HG03469 (cell line): Measurements from ENCODE around the gene RBFOX2.
"Not testable (repeated sequence)": the region's sequence is repeated elsewhere in the genome, so short reads cannot be mapped to it uniquely, and the experiment has no call there.

Source experiments
- ATAC-seq: cut with Tn5 transposase; IDR thresholded peaks from one replicate; pipeline ENCODE4 v1.9.1; 2021; ENCODE audit warnings: mild to moderate bottlenecking, moderate library complexity, moderate number of reproducible peaks; ENCODE audit not compliant: unreplicated experiment

RBFOX2 gene

DNA sequence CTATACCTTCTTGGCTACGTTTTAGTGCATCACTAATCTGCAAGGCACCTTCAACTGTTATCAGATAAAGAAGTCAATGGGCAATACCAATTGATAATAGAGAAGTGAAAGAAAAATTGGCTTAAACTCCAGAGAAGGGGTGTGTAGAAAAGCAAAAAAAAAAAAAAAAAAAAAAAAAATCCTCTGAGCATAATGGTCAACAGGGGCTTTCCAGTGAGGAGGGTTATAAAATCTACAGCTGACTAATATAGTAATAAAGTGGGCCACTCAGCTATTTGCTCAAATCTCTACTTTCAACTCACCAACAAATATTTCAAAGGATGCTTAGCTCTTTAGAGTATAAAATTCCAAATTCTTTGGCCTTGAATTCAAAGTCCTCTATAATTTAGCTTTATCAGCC, 233.1 kb downstream of the RBFOX2 start:
- ATAC-seq, result no peak

DNA sequence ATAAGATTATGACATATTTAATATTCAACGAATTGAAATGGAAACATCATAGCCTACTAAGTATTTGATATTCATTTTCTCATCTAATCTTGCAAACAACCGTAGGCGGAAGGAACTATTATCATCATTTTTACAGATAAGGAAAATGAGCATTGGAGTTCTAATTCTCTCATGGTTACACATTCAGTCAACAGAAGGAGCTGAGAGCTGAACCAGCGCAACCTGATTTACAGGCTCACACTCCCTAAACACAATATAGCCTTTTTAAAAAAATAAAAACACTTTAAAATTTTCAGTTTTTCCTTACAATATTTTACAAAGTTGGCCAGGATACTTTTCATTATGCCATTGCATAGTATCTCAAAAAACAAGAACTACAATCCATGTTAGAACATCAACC, 236.1 kb downstream of the RBFOX2 start:
- no peak for ATAC-seq

DNA sequence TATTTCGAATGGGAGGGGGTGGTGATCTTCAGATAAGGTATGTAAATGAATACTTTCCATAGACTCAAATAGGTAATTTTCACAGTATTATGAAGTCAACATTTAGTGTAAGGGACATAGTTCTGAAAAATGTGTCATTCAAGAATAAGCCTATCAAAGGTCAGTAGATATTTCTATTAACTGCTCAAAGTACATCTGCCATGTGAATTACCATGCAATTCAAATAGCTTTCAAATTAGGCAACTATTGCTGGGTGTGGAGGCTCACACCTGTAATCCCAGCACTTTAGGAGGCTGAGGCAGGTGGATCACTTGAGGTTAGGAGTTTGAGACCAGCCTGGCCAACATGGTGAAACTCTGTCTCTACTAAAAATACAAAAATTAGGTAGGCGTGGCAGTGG, 236.8 kb downstream of the RBFOX2 start:
- ATAC-seq, result not testable (repeated sequence)

DNA sequence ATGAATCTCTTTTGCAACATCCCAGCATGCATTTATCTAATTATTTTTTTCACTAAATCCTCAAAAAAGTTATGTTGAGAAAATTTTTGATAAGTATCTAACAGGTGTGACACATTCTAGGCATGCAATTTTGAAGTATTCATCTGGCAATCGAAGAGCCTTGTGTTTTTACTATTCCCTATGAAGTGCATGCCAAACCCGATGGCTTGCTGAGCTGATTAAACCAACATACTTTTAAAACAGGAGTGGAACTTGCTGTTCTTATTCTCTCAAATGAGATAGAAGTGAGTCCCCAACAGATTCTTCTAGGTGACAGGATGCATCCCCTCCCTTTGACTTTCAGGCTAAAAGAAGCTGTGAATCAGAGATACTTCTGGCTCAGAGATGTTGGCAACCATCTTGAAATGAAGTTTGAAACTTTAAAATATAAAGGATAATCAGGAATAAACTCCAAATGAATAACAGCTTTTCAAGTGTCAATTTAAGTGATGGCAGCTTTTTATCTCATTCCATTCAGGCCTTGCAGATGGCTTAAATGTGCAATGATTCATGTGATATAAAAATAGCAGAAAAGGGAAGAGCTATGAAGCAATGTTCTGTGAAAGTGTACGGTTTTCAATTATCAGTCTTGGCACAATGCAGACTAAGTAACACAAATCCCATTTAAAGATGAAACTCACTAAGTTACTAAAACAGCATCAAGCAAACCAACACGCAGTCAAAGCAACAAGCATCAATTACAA, 243.3 kb downstream of the RBFOX2 start:
- ATAC-seq, result no peak

DNA sequence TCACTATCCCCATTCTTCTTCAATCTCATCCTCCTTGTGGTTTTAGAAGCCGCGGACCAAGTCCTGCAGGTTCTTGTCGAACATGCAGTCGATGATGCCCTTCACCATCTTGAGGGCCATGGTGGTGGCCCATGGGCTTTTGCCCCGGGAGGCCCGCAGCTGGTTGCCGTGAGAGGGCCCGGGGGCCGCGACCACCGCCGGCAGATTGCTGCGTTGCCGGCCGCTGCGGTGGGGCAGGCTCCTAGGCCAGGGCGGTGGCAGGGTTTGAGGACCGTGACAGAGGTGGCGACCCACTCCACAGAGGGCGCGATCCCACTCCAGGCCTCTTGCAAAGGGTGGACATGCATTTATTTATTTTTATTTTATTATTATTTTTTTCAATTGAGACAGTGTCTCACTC, 244.0 kb downstream of the RBFOX2 start:
- no peak for ATAC-seq

DNA sequence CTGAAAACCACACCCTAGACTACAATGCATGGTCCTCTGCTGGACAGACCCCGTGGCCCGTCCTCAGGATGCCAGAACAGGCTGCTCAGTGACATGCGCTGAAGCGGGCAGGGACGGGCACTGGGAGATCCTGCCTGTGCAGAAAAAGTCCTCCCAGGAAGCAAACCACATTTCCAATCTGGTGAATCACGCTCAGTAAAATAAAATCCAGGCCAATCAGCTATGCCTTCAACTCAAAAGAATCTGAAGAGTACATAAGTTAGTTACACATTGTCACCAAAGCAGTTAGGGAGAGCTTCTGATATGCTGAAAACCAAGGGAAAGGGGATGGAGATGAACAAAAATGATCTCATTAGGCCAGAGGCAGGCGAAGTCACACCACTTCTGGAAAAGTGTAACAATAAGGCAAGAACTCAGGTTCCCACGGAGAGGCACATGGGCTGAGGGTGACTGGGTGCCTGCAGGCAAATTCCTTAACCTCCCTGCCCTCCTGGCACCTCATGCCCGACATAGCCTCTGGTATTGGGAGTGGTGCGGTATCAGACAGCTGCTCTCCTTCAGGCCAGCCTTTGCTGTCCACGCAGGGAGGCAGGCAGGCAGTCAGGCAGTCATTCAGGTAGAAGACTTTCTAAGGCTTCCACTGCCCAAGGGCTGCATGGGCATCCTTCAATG, 244.5 kb downstream of the RBFOX2 start:
- ATAC-seq, result no peak

DNA sequence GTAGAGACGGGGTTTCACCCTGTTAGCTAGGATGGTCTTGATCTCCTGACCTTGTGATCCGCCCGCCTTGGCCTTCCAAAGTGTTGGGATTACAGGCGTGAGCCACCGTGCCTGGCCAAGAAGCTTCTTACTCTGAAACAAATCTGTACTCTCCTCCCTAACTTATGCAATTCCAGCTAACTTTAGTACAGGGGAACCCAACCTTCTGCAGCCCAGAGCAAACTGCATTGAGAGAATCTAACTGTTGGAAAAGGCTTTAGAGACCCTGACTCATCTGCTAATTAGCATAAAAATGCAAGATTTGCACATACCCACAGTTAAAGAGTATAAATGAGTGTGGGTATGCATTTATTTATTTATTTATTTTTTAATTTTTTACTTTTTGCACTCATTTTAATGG, 246.1 kb downstream of the RBFOX2 start:
- no peak for ATAC-seq

DNA sequence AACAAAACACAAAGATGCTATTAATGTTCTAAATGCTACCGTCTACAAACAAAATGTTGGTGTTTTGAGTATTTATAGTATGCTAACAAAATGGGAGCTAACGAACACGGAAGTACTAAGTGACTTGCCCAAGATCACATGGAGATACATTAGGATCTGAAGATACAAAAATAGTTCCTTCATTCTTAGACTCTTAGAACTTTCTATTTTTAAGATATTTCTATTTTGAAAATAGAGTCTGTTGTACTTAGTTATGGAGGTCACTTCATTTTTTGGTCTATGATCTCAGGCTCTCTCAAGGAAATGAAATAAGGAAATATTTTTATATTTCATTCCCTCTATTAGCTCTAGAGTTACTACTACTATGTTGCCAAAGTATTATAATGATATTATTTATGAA, 246.7 kb downstream of the RBFOX2 start:
- ATAC-seq, result no peak

DNA sequence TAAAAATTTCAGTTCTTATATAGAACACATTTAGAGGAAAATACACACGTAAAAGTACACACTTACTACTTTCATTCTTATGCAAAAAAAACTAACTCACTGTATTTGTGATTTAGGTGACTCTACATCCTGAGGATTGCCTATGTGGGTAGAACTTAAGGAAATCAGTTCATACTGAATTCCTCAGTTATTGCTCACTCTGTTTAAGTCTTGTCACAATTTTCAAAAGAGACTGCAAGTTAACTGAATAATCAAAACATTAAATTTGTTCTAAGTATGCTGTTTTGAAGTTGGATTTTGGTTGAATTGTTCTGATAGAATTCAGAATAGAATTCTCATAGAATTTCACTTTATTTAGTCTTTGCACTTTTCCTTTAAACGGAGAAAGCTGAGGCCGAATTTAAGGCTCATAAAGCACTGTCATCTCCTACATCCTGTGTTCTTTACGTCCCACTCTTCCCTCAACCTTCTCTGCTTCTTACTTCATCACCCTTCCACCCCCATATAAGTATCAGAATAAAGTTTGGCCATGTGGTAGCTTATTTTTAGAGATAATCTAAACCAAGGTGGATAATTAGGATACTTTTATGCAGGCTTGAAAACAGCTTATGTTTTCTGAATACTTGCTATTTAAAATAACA, 251.2 kb downstream of the RBFOX2 start:
- ATAC-seq, result no peak

DNA sequence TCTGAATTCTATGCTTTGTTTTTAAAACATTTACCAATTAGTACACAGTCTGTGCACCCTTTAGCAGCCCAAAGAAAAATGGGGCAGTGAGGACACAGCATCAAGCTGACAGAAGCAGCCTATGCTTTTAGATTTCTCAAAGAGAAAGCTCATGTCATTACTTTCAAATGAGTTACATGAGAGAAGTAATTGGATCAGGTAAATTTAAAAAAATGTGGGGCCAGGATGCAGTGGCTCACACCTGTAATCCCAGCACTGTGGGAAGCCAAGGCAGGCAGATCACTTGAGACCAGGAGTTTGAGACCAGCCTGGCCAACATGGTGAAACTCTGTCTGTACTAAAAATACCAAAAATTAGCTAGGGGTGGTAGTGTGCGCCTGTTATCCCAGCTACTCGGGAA, 253.3 kb downstream of the RBFOX2 start:
- ATAC-seq, result no peak

DNA sequence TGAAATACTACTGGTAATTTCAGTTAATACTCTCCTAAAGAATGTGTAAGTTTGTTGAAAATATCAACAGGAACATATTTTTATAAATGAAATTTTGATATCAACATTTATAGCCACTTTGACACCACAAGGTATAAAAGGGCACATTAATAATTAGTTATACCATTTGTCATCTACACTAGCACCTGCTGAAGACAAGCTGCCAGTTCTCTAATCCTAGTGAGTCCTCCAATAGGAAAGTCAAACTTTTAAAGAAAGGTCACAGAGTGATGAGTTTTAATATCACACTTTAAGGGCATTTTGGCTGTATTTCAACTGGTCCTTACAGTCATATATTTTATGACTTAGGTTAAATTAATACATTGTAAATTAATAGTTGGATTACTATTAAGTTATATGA, 258.6 kb downstream of the RBFOX2 start:
- ATAC-seq, result no peak

DNA sequence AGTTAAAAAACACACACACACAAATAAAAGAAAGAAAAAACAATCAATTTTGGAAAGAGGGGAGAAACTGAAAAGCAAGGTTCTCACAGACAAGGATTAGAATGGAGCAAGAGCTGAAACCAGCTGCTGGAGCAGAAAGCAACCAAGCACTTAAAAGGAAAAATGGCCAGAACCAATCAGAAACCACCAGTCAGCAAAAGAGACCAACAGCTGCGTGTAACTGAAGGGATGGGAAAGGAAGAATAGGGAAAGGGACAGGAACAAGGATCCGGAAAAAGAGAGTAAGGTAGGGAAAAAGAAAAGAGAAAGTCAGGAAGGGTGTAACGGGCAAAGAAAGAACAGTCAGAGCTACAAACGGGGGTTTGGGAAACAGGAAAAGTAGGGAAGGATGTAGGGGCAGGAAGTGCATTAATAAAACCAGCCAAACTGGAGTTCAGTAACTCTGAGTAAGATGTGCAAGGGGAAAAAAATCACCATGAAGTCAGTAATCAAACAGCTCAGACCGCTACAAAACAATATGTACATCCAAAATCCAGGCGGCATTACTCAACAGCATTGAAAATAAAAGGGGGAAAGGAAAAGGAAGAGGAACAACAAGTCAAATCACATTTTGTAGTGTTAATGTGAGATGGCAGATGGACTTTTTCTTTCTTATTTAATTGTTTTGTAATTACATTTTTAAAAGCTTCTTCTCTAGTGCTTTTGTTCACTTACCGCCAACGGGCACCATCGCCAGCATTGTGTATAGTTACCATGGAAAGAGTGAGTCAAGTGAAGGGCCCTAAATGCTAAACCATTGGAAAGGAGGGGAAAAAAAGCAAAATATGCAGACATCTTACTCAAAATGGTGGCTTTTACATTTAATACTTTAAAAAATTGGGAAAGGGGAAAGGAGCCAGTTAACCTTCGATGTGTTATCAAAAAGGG, 261.7 kb downstream of the RBFOX2 start:
- ATAC-seq, result no peak

DNA sequence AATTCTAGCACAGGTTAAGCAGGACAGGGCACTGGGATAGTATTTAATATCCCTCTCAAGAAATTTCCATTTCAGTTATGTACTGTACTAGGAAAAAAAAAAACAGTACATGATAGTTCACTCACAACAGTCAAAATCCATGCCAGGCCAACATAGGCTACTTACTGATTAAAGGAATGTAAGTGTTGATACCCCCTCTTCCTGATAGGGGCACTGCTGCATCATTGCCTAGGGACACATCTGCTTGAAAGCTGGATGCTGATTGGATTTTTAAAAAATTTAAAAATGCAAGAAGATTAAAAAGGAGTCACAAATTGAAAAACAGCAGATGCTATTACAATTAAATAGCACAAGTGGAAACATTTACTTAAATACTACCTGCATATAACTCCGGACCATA, 267.6 kb downstream of the RBFOX2 start:
- no peak for ATAC-seq

DNA sequence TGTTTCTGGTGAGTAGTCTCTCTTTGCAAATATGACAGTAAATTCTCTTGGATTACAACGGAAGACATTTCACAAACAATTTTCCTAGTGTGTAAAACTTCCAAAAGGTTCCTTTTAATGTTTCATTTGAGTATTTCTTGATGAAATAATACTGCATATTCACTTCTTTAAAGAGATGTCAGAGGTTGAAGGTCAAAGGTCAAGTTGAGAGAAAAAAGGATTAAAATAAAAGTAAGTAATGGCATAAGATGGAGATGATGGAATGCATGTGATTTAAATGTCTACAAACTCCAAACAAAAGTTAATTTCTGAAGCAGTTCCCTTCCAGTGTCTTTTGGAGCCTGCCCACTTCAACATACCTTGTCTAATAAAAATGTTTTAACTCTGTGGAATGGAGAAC, 270.2 kb downstream of the RBFOX2 start:
- ATAC-seq, result no peak

DNA sequence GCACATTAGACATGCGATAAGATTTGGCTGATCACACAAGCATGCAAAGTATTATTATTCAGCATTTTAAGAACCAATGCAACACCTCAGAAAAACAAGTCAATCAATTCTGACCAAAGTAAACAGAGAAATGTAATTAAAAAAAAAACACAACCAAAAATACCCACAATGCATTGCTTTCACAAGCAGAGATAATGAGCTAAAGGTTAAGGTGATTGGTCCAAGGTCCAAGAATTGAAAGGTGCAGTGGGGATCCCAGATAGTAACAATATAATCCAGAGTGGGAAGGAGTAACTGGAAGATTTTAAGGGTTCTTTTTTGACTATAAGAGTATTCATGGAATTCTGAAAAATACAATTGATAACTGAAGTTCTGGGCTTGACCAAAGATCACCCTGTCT, 271.9 kb downstream of the RBFOX2 start:
- ATAC-seq, result no peak

DNA sequence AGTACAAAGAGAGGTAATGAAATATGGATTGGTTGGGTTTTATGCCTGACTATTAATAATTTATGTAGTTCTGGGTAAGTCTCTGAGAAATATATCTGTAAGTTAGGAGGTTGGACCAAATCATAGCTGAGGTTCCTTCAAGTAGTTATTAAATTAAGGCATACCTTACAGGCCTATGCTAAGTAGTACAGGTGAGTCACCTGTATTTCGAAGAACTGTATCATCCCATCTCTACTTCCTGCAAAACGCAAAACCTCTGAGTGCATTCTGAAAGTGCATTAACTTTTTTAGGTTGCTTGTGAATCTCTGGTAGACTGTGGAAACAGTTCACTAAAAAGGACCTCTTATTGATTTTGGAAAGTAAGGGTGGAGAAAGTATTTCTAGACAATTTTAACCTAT, 273.9 kb downstream of the RBFOX2 start:
- no peak for ATAC-seq

DNA sequence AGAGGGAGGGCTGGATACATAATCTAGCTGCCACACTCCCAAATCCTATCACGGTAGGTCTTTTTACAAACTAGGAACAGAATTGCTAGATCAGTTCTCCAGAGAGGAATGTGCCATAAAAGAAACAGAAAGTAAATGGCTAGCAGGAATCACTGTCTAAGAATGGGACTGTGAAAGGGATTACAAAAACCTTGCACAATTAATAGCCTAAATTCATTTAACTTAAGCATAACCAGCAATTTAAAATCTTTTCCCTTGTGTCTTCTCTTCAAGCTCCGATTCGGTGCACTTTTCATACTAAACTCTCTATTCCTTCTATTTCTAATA, 275.8 kb downstream of the RBFOX2 start:
- no peak for ATAC-seq

DNA sequence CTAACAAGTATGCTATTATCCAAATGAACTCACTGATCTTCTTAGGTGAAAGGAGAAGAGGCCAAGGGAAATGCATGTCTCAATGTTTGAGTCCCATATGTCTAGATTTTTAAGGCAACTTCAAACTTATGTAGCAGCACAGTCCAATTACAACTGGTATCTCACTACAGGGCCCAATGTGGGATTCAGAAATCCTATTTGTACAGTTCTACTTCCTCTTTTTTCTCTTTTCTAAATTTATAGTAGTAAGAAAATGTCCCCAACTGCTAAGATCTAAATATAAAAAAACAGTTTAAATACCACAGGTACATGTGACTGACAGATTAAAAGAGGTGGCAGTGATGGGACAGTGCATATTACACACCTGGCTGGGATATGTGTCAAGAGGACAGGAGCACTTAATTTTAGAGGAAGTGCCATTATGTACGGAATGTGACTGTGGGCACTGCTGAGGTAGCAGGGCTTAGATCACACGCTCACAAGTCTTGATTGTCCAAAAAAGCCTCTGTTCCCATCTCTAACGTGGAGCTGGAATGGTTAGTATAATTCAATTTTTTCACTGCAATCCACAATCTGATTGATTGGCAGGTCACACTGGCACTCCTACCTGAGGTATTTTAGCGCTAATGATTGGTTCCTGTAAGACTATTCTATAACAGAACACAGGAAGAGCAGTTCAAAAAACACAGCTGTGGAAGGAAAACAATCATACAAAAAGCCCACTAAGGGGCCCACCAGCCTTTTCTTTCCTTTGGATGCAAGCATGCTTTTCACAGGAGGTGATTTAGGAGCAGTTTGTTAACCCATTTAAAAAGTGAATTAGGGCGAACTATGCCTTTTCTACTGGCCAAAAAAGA, 276.4 kb downstream of the RBFOX2 start:
- ATAC-seq, result no peak

DNA sequence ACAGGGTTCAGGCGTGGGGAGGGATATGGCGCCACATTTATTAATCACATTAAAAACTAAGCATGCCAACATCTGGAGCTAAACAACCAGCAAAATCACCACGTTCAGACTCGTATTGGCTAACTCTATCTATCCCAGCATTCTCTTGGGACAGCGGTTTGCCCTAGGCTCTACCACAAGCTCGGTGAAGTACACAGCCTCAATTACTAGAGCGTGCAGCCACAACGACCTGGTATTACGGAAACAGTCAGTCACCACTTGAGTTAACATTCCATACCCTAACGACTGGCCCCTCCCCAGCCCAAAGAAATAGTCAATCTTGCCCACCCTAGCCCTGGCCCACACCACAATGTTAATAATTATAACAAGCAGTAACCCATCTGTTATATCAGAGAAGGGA, 278.8 kb downstream of the RBFOX2 start:
- ATAC-seq, result peak; percentile 58

DNA sequence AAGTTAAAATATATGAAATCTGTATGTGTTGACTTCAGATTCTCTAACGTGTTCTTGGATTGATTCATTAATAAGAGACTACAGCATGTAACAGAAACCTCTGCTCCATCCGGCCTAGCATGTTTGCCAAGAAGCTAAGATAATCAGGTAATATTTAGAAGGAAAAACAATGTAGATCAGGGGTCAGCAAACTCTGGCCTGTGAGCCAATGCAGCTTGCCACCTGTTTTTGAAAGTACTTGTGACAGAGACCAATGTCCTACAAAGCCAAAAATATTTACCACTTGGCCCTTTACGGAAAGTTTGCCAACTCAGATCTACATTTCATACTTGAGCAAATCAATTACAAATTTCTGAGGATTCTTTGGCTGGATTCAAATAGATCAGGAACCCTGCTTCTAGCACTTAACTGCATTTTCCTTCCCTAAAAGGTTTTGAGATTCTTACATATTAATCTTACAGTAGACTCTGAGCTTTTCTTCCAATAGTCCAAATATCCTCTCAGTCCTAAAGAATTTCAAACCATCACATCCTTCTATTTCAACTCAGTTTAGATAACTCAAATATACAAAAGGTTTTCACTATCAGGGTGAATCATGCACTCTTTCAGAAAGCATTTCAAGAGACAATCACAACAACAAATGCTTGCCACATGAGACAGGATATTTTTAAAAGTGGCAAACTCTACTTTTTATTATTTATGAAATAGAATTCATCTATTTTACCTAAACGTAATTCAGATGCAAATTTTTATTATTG, 281.5 kb downstream of the RBFOX2 start:
- no peak for ATAC-seq
